Gastroesophageal sphincter (tissue), 4 donors: ENCODE results near the gene NEUROD2. TPM values are rescaled to one million over a fixed set of nuclear protein-coding genes. Genes with fewer than 3 reads are reported as not detected.

Experiments
- ATAC-seq: fragments of 150-250 bp; one replicate; pipeline ENCODE4 v1.9.1; 2016; ENCODE audit warnings: mild to moderate bottlenecking, moderate library complexity
- H3K27ac ChIP-seq, 4 donors: fragments of 200-600 bp; sonication (generic) in 3 of 4; 1 replicate in 3 of 4; 2 replicates in 1 of 4; pipeline ENCODE4 v1.5.1; 2016 to 2019
- H3K27me3 ChIP-seq: fragments of 200-600 bp; sonication (generic); one replicate; pipeline ENCODE4 v1.5.1; 2019
- H3K36me3 ChIP-seq, 2 donors: fragments of 200-600 bp; sonication (generic); one replicate each; pipeline ENCODE4 v1.5.1; 2019; ENCODE audit warnings: control low read depth in 1 of 2
- H3K4me1 ChIP-seq, 3 donors: fragments of 200-600 bp; sonication (generic); 1 replicate in 2 of 3; 2 replicates in 1 of 3; pipeline ENCODE4 v1.5.1; 2016 to 2019; ENCODE audit warnings: control low read depth in 2 of 3
- H3K4me3 ChIP-seq, 2 donors: fragments of 200-600 bp; sonication (generic); one replicate each; pipeline ENCODE4 v1.5.1; 2019; ENCODE audit warnings: mild to moderate bottlenecking in 1 of 2, moderate library complexity in 1 of 2
- H3K9me3 ChIP-seq, 3 donors: fragments of 200-600 bp; sonication (generic); one replicate each; pipeline ENCODE4 v1.5.1; 2017 to 2019; ENCODE audit warnings: control low read depth in 2 of 3
- CTCF ChIP-seq, 4 experiments: fragments of 200-600 bp in 2 of 4; fragments of 450-650 bp in 2 of 4; sonication (generic) in 1 of 4; IDR thresholded peaks; one replicate each; pipeline ENCODE4 v1.5.1; 2017 to 2019; ENCODE audit warnings: antibody characterized with exemption in 4 of 4, mild to moderate bottlenecking in 2 of 4, moderate library complexity in 2 of 4
- EP300 ChIP-seq: sonication (generic); formaldehyde crosslinking; IDR thresholded peaks from one replicate; pipeline ENCODE4 v1.6.1; 2017; ENCODE audit warnings: antibody characterized with exemption, mild to moderate bottlenecking
- POLR2A ChIP-seq, 2 donors: fragments of 450-650 bp; IDR thresholded peaks; one replicate each; pipeline ENCODE4 v1.6.1; 2017; ENCODE audit warnings: antibody characterized with exemption in 2 of 2, mild to moderate bottlenecking in 2 of 2, moderate library complexity in 1 of 2
- POLR2AphosphoS5 ChIP-seq: sonication (generic); formaldehyde crosslinking; IDR thresholded peaks from one replicate; pipeline ENCODE4 v1.6.1; 2017; ENCODE audit warnings: antibody characterized with exemption
- WGBS, 2 donors: methylation state at CpG; one replicate each; pipeline ENCODE4 v1.1.5; 2018; ENCODE audit warnings: low coverage in 1 of 2; 5-methylcytosine and 5-hydroxymethylcytosine counted together
- total RNA-seq, 4 donors: library from RNA; depleted of rRNA; stranded (reverse); fragments of >200 nt; gene quantifications; one replicate each; pipeline ENCODE4 v1.1.0, GENCODE V29; 2016

The NEUROD2 gene
- total RNA-seq, 4 donors from 2014 or later, result not detected

GRCh38 chr17:39582658-39583057 lies 25.1 kb downstream of the NEUROD2 start:
- no peaks in the 10 kb centered on the region for H3K36me3 ChIP-seq
- H3K4me3 ChIP-seq, result no peak overlapping the region
- no peaks in the 10 kb centered on the region for H3K4me1 ChIP-seq
- H3K27me3 ChIP-seq, result peaks cover 31% of the 10 kb centered on the region
- TF ChIP-seq POLR2AphosphoS5 (no peak), CTCF (IDR thresholded peaks at IDR 0.05) (no peak), EP300 (no peak), POLR2A (IDR thresholded peaks at IDR 0.05) (no peak)
- no peak overlapping the region for H3K27ac ChIP-seq
- 65% methylated on average over 2 of the region's 2 CpGs; no CpG with 5 or more reads in 1 of the 2 donors for WGBS, 2 donors
- no peaks in the 10 kb centered on the region for H3K9me3 ChIP-seq
- no peak for ATAC-seq

GRCh38 chr17:39581759-39582085 lies 26.0 kb downstream of the NEUROD2 start:
- H3K9me3 ChIP-seq, result no peaks in the 10 kb centered on the region
- no peak for ATAC-seq
- 80% methylated on average over 4 of the region's 4 CpGs; no CpG with 5 or more reads in 1 of the 2 donors for WGBS, 2 donors
- no peak overlapping the region for H3K27ac ChIP-seq
- H3K4me3 ChIP-seq, result no peak overlapping the region
- H3K4me1 ChIP-seq, result no peaks in the 10 kb centered on the region
- H3K36me3 ChIP-seq, result no peaks in the 10 kb centered on the region
- H3K27me3 ChIP-seq, result peaks cover 23% of the 10 kb centered on the region
- TF ChIP-seq CTCF (IDR thresholded peaks at IDR 0.05) (no peak), POLR2AphosphoS5 (no peak), EP300 (no peak), POLR2A (IDR thresholded peaks at IDR 0.05) (no peak)

GRCh38 chr17:39581071-39581758 lies 26.5 kb downstream of the NEUROD2 start:
- no peak for ATAC-seq
- Histone ChIP-seq H3K4me3 (no peak overlapping the region), H3K27me3 (peaks cover 23% of the 10 kb centered on the region), H3K36me3 (no peaks in the 10 kb centered on the region), H3K4me1 (no peaks in the 10 kb centered on the region), H3K9me3 (no peaks in the 10 kb centered on the region), H3K27ac (no peak overlapping the region)
- 87 to 90% methylated on average over 9 of the region's 20 CpGs for WGBS, 2 donors
- no peak for TF ChIP-seq EP300
- TF ChIP-seq CTCF (IDR thresholded peaks at IDR 0.05), result no peak
- no peak for TF ChIP-seq POLR2AphosphoS5
- TF ChIP-seq POLR2A (IDR thresholded peaks at IDR 0.05), result no peak

GRCh38 chr17:39580082-39580468 lies 27.6 kb downstream of the NEUROD2 start:
- no peak for TF ChIP-seq EP300
- TF ChIP-seq POLR2AphosphoS5, result no peak
- TF ChIP-seq POLR2A (IDR thresholded peaks at IDR 0.05), result no peak
- no peak for TF ChIP-seq CTCF (IDR thresholded peaks at IDR 0.05)
- no peak overlapping the region for H3K27ac ChIP-seq
- WGBS, 2 donors, result 90 to 93% methylated on average over 3 to 5 of the region's 7 CpGs
- no peaks in the 10 kb centered on the region for H3K9me3 ChIP-seq
- H3K4me3 ChIP-seq, result no peak overlapping the region
- no peak for ATAC-seq
- no peaks in the 10 kb centered on the region for H3K36me3 ChIP-seq
- peaks cover 23% of the 10 kb centered on the region for H3K27me3 ChIP-seq
- no peaks in the 10 kb centered on the region for H3K4me1 ChIP-seq

- Histone ChIP-seq H3K4me3 (no peak overlapping the region), H3K4me1 (no peaks in the 10 kb centered on the region), H3K36me3 (no peaks in the 10 kb centered on the region), H3K9me3 (no peaks in the 10 kb centered on the region), H3K27me3 (peaks cover 23% of the 10 kb centered on the region), H3K27ac (no peak overlapping the region)
- no peak for ATAC-seq
- TF ChIP-seq POLR2A (IDR thresholded peaks at IDR 0.05), result no peak
- no peak for TF ChIP-seq POLR2AphosphoS5
- 36 to 46% methylated on average over 4 to 7 of the region's 8 CpGs for whole genome bisulfite sequencing, 2 donors
These were observed 28.2 kb downstream of the NEUROD2 start for GRCh38 chr17:39579318-39580081.
